HL-60 (cell line): Measurements from ENCODE around the gene HOXD3.

Experiments used
- GABPA ChIP-seq: IDR thresholded peaks from 2 replicates; pipeline ENCODE4 v1.6.1; 2012; ENCODE audit warnings: low read depth
- POLR2AphosphoS5 ChIP-seq: IDR thresholded peaks from 2 replicates; pipeline ENCODE4 v1.6.1; 2012; ENCODE audit warnings: low read depth
- SPI1 ChIP-seq: IDR thresholded peaks from 2 replicates; pipeline ENCODE4 v1.6.1; 2012; ENCODE audit warnings: low read depth, mild to moderate bottlenecking, borderline replicate concordance
- TF ChIP-seq, protein P1 (sequence below): IDR thresholded peaks from one replicate; pipeline ENCODE4 v1.5.1; 2011; ENCODE audit warnings: low read length, control low read depth, inconsistent platforms; ENCODE audit not compliant: insufficient read depth
- TF ChIP-seq, protein P2 (sequence below): IDR thresholded peaks from 2 replicates; pipeline ENCODE4 v1.6.1; 2012; ENCODE audit warnings: low read depth; ENCODE audit not compliant: insufficient replicate concordance

DNA sequence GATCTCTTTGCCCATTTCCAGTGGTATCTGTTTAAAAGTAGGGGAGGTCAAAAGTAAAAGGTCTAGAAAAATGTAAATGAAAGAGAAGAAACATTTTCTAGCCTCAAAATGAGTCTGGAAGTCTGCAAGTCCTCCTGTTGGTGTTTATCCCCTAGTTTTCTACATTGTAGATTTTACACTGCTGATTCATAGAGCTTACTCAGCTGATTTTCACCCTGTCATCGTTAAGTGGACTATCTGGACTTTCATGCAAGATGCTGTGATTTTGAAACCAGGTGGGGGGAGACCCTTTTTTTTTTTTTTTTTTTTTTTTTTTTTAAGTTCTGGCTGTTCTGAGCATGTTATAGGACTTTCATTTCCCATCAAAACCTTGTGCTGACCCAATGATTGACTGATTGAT is 10.3 kb downstream of the HOXD3 start:
- TF ChIP-seq, protein P1, sequence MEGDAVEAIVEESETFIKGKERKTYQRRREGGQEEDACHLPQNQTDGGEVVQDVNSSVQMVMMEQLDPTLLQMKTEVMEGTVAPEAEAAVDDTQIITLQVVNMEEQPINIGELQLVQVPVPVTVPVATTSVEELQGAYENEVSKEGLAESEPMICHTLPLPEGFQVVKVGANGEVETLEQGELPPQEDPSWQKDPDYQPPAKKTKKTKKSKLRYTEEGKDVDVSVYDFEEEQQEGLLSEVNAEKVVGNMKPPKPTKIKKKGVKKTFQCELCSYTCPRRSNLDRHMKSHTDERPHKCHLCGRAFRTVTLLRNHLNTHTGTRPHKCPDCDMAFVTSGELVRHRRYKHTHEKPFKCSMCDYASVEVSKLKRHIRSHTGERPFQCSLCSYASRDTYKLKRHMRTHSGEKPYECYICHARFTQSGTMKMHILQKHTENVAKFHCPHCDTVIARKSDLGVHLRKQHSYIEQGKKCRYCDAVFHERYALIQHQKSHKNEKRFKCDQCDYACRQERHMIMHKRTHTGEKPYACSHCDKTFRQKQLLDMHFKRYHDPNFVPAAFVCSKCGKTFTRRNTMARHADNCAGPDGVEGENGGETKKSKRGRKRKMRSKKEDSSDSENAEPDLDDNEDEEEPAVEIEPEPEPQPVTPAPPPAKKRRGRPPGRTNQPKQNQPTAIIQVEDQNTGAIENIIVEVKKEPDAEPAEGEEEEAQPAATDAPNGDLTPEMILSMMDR = no peak
- TF ChIP-seq, protein P2, sequence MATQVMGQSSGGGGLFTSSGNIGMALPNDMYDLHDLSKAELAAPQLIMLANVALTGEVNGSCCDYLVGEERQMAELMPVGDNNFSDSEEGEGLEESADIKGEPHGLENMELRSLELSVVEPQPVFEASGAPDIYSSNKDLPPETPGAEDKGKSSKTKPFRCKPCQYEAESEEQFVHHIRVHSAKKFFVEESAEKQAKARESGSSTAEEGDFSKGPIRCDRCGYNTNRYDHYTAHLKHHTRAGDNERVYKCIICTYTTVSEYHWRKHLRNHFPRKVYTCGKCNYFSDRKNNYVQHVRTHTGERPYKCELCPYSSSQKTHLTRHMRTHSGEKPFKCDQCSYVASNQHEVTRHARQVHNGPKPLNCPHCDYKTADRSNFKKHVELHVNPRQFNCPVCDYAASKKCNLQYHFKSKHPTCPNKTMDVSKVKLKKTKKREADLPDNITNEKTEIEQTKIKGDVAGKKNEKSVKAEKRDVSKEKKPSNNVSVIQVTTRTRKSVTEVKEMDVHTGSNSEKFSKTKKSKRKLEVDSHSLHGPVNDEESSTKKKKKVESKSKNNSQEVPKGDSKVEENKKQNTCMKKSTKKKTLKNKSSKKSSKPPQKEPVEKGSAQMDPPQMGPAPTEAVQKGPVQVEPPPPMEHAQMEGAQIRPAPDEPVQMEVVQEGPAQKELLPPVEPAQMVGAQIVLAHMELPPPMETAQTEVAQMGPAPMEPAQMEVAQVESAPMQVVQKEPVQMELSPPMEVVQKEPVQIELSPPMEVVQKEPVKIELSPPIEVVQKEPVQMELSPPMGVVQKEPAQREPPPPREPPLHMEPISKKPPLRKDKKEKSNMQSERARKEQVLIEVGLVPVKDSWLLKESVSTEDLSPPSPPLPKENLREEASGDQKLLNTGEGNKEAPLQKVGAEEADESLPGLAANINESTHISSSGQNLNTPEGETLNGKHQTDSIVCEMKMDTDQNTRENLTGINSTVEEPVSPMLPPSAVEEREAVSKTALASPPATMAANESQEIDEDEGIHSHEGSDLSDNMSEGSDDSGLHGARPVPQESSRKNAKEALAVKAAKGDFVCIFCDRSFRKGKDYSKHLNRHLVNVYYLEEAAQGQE = no peak
- TF ChIP-seq POLR2AphosphoS5 (no peak), GABPA (no peak), SPI1 (no peak)
